NCI-H510A (cell line): ENCODE measurements around the gene XPA.

Experiments used
- DNase-seq: peaks from one replicate; lab custom pipeline; 2025; lab: John Stamatoyannopoulos, UW

XPA gene

GRCh38 chr9:97651646-97652045 is 45.5 kb downstream of the XPA start:
- no peak for DNase-seq

DNA sequence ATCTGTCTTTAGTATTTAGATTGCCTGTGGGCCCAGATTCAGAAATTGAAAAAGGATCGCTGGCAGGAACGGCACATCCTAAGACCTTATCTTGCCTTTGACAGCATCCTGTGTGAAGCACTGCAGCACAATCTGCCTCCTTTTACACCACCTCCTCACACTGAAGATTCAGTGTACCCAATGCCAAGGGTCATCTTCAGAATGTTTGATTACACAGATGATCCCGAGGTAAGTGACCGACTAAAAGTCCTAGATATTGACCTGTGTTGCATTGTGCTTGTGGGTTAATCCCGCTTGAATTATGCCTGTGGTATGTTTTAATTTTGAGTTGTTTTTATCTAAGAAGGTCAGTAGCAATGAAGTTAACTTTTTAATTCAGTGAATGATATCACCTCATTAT is 49.1 kb downstream of the XPA start:
- no peak for DNase-seq

- no peak for DNase-seq
These were observed 51.4 kb downstream of the XPA start for GRCh38 chr9:97645720-97646119.

DNA sequence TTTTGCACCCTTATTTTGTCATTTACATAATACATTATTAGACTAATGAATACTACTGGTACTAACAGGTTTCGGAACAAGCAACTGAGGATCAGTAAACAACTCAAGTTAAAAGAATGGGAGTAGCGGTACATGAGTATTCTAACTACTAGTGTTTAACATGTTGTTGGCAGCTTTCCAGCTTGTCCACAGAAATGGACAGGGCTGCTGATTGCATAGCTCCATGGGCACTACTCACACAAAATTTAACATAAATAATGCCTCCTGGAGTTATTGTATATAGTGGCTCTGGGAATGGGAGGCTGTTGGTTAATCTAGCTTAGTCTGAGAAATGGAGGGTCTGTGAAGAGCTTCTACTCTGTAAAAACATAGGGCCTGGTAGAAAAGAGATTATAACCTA is 56.8 kb downstream of the XPA start:
- no peak for DNase-seq

DNA sequence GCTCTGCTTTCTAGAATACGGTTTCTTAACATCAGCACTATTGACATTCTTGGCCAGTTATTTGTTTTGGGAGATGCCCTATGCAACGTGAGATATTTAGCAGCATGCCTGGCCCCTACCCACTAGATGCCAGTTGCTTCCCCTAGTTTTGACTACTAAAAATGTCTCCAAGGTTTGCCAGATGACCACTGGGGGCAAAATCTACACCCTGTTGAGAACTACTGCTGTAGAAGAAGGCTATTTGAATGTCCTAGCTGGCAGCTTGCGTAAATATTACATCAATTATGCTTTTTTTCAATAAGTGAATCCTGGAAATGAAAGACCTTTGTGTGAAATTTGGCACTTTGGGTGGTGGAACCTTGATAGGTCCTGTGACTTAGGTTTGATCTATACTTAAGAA is 58.5 kb downstream of the XPA start:
- no peak for DNase-seq

DNA sequence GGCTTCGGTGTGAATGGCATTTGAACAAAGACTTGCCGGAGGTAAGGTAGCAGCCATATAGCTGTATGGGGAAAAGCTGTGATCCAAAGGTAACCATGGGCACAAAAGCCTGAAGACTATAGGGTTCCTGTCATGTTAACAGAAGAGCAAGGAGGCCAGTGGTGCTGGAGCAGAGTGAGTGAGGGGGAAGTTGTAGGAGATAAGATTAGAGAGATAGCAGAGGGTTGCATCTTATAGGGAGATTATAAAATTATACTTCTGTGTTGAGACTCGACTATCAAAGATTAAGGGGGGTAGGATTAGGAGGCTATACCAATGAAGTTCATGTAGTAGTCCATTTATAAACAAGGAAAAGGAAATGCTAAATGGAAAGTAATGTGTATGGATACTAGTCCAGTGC is 60.2 kb downstream of the XPA start:
- DNase-seq: no peak

- DNase-seq: no peak
These were observed 62.1 kb downstream of the XPA start for GRCh38 chr9:97635026-97635425.

DNA sequence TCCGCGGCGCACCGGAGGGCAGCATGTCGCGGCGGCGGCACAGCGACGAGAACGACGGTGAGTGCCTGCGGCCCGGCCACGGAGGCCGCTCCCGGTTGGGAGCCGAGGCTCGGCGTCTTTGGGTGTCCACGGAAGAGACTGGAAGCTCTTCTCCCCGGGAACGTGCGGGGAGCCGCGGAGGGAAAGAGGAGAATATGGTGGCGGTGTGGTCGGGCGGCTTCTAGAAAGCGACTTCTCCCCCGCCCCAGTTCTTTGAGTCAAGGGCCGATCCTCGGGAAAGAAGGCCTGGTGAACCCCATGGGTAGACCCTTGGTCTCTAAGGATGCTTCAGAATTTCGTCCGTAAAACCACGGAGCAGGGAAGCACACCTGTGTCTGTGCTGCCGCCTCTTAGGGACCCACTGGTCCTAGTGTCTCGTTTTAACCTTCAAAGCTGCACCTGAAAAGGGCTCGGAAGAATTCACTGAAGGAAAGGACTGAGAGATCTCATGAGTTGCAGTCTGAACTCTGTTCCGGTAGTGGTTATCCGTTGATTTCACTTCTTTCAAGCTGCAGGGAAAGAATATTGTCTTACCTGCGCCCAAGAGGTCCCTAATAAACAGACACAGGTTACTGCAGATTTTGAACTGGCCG is 63.2 kb downstream of the XPA start:
- DNase-seq: no peak

DNA sequence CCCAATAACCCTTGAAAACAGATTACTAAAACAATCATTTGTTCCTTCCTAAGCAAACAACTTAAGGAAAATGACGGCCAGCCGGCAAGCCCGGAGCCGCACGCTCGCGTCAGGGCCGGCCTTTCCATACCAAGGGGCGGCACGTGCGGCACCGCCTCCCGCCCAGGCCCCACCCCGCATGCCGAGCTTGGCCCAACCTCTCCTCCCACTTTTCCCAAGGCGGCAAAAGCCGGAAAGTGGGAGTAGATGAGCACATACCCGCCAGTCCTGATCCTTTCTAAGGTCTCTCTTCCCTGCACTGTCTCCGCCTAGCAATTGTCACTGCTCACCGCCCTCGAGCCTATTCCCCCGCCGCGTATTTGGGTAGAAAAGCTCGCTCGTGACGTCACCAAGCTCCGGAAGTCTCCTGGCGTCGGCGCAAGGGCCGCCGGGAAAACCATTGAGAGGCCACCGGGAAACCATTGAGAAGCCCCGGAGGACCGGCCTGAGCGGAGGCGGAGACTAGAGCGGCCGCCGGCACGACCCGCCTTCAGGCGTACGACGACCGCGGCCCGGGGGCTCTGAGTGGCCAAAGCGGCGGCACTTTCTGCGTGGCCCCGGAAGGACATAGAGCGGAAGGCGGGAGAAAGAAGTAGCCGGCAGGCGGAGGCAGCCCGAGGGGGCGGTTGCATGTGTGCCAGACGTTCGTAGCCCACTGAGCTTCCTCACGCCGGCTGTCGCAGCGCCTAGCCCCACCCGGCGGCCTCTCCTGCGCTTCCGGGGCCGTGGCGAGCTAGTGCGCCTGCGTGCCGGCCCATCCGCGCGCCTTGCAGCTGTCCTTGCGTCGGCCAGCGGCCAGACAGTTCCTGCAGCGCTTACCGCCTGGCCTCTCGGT is 63.9 kb downstream of the XPA start, which contains the start of the genes NCBP1 and TSTD2:
NCBP1 (plus strand) TSS at position 837 of the 874 bp plus-strand sequence. CDS start 61 bp downstream, outside the sequence.
TSTD2 (minus strand) TSS at position 384 of the 874 bp plus-strand sequence. CDS start 5,806 bp downstream, outside the sequence.
- peak; percentile 97 for DNase-seq

DNA sequence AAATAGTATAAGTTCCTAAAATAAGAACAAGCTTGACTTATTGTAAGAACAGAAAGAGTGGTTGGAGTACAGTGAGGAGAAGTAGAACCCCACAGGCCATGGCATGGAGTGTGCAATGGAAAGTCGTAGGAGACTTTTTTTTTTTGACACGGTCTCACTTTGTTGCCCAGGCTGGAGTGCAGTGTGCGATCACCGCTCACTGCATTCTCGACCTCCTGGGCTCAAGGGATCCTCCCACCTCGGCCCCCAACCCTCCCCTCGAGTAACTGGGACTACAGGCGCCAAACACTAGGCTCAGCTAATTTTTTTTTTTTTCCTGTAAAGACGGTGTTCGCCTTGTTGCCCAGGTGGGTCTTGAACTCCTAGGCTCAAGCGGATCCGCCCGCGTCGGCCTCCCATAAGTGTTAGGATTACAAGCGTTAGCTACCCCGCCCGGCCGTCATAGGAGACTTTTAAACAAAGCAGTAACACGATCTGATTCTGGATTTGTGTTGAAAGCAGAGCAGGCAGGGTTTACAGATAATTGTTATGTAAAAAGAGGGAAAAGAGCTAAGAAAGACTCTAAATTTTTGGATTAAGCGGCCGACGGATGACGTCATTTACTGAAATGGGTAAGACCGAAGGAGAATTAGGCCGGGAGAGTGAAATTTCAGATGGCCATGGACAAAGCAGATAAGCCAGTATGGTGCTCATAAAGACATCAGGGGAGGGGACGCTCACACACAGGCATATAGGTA is 64.7 kb downstream of the XPA start:
- DNase-seq: peak; percentile 51

DNA sequence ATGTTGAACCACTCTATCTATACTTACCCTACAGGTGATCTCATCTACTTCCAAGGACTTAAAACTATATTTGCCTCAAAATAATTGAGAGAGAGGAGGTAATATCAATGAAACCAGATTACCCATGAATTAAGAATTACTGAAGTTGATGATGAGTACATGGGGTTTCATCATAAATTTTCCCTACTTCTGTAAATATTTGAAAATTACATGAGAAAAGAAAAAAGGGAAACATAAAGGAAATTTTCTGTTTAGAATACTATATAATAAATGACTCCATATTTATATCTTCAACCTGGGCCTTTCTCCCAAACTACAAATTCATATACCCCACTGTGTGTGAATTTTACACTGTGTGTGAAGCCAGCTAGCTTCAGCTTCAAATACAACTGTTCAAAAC is 66.5 kb downstream of the XPA start:
- no peak for DNase-seq

- no peak for DNase-seq
These were observed 68.0 kb downstream of the XPA start for GRCh38 chr9:97629156-97629555.

GRCh38 chr9:97628668-97629067 is 68.5 kb downstream of the XPA start:
- no peak for DNase-seq

GRCh38 chr9:97627624-97628023 is 69.5 kb downstream of the XPA start:
- no peak for DNase-seq

DNA sequence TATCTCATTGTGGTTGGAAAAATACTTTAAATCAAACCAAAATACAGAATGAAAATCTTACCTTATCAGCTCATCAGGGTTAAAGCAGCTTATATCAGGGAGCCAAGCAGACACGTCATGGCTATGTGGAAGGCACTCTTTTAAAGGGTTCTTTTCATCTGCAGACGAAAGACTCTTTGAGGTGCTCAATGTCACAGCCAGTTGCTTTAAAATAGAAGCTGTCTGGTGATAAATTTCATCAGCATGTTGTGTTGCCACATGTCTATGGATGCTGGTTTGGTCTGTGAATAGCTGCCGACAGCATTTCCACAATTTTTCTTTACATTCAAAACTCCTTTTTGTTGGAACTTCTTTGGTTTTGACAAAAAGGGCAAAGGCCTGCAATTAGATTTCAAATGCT is 71.5 kb downstream of the XPA start:
- DNase-seq: no peak
